Panc1 (cell line): ENCODE measurements around the gene EBLN2. TPM values are rescaled to one million over a fixed set of nuclear protein-coding genes. Genes with fewer than 3 reads are reported as not detected.
"Not testable (repeated sequence)": the region's sequence is repeated elsewhere in the genome, so short reads cannot be mapped to it uniquely, and the experiment has no call there.

ENCODE experiments used
- ATAC-seq: fragments of 200-7000 bp; cut with Tn5 transposase; 2 replicates; pipeline ENCODE4 v1.9.1; 2020; ENCODE audit warnings: mild to moderate bottlenecking, moderate library complexity
- BruUV-seq: library from RNA; stranded (reverse); fragments of 400-500 nt; replicated peaks from 2 replicates; lab custom pipeline; 2021; lab: Mats Ljungman, UMichigan
- CTCF ChIA-PET: fragments of 300-600 bp; sonication (Branson Sonifier 250); formaldehyde crosslinking; loops from one replicate; lab custom pipeline; 2022; ENCODE audit warnings: antibody characterized with exemption; lab: Charles Lee
- POLR2A ChIA-PET: fragments of 300-600 bp; sonication (Branson Sonifier 250); formaldehyde crosslinking; loops from one replicate; lab custom pipeline; 2022; ENCODE audit warnings: antibody characterized with exemption; lab: Charles Lee
- DNase-seq: peaks from one replicate; pipeline ENCODE4 v3.0.0-alpha.2; 2010; ENCODE audit warnings: low read depth, low spot score
- H3K27ac ChIP-seq: 2 replicates; pipeline ENCODE4 v1.5.1; 2011; ENCODE audit warnings: mild to moderate bottlenecking, low read length, inconsistent platforms
- H3K27me3 ChIP-seq: fragments of 200-500 bp; sonication (Bioruptor generic); 2 replicates; pipeline ENCODE4 v1.6.0; 2014; ENCODE audit warnings: low read length, inconsistent platforms; ENCODE audit not compliant: control insufficient read depth, insufficient read depth
- H3K36me3 ChIP-seq: fragments of 200-500 bp; sonication (Bioruptor generic); 2 replicates; pipeline ENCODE4 v1.5.1; 2014; ENCODE audit warnings: inconsistent platforms, mild to moderate bottlenecking, low read length, moderate library complexity; ENCODE audit not compliant: control insufficient read depth, insufficient read depth
- H3K4me1 ChIP-seq: 2 replicates; pipeline ENCODE4 v1.5.1; 2011; ENCODE audit warnings: inconsistent platforms, mild to moderate bottlenecking, low read length, moderate library complexity; ENCODE audit not compliant: control insufficient read depth, insufficient read depth
- H3K4me3 ChIP-seq, 2 experiments: 2 replicates each; pipeline ENCODE4 v1.5.1; 2011 to 2012; ENCODE audit warnings: low read depth in 2 of 2, low read length in 2 of 2, mild to moderate bottlenecking in 2 of 2, inconsistent platforms in 1 of 2, moderate library complexity in 1 of 2
- H3K9me3 ChIP-seq: fragments of 200-500 bp; sonication (Bioruptor generic); 2 replicates; pipeline ENCODE4 v1.5.1; 2014; ENCODE audit warnings: low read depth, mild to moderate bottlenecking, inconsistent platforms, low read length, moderate library complexity; ENCODE audit not compliant: control insufficient read depth, insufficient read depth
- CTCF ChIP-seq: fragments of 450-650 bp; IDR thresholded peaks from 2 replicates; pipeline ENCODE4 v1.5.1; 2017; ENCODE audit warnings: mild to moderate bottlenecking
- POLR2AphosphoS5 ChIP-seq: IDR thresholded peaks from 2 replicates; pipeline ENCODE4 v1.6.1; 2012; ENCODE audit warnings: mild to moderate bottlenecking, low read depth, low read length, moderate library complexity
- REST ChIP-seq, 2 experiments: IDR thresholded peaks; 2 replicates each; pipeline ENCODE4 v1.6.1; 2011 to 2012; ENCODE audit warnings: low read depth in 2 of 2, control low read depth in 1 of 2, low read length in 1 of 2, mild to moderate bottlenecking in 1 of 2, moderate library complexity in 1 of 2; ENCODE audit not compliant: insufficient read depth in 1 of 2
- SIN3A ChIP-seq: IDR thresholded peaks from 2 replicates; pipeline ENCODE4 v1.6.1; 2012; ENCODE audit warnings: low read depth, mild to moderate bottlenecking, low read length, moderate library complexity, borderline replicate concordance; ENCODE audit not compliant: insufficient read depth
- TCF7L2 ChIP-seq: IDR thresholded peaks from 2 replicates; pipeline ENCODE4 v1.6.1; 2011; ENCODE audit warnings: mild to moderate bottlenecking, low read depth, low read length, inconsistent platforms
- in situ Hi-C: cut with HindIII; loops from 2 replicates; pipeline ENCODE4 v1.10.0; 2016; ENCODE audit warnings: low sequenced_read_pairs, low pct_unique_long_range_greater_than_20kb
- intact Hi-C: fragments of 100-400 bp; cut with micrococcal nuclease; formaldehyde crosslinking; loops from one replicate; pipeline ENCODE4 v1.10.0; 2022; ENCODE audit not compliant: unreplicated experiment
- total RNA-seq: library from RNA; stranded (reverse); gene quantifications from one replicate; pipeline ENCODE4 v1.2.1, GENCODE V29; 2021; ENCODE audit not compliant: unreplicated experiment

EBLN2 gene
- total RNA-seq, 1 experiment from 2014 or later = 1.9 TPM

- ATAC-seq (no peak), DNase-seq (no peak)
- peaks cover 8% of the 10 kb centered on the region; the same call in 1 of the 2 replicates for H3K36me3 ChIP-seq
- H3K9me3 ChIP-seq = no peaks in the 10 kb centered on the region
- H3K27me3 ChIP-seq = no peaks in the 10 kb centered on the region
- TF ChIP-seq SIN3A = no peak
- no peaks in the 10 kb centered on the region; the same call in 1 of the 2 replicates for H3K4me1 ChIP-seq
- BruUV-seq = no TSS peak
- in situ Hi-C loops = no loop called here
- ChIA-PET POLR2A (interaction anchor here (0.6 kb wide), 1 partner anchor 121 kb away, joined by 6 read pairs; no protein-coding TSS in a partner anchor), CTCF (interaction anchor here (1.5 kb wide), 1 partner anchor 118 kb away, joined by 7 read pairs; no protein-coding TSS in a partner anchor)
- H3K4me3 ChIP-seq = no peak overlapping the region
- intact Hi-C loops = loop anchor here (5.0 kb wide), 1 partner anchor 119 kb away; no protein-coding TSS in a partner anchor
- H3K27ac ChIP-seq = no peak overlapping the region
Observed at GRCh38 chr3:73056845-73057150, 4.7 kb upstream of the EBLN2 start.

GRCh38 chr3:73060302-73060723, 1.1 kb upstream of the EBLN2 start:
- H3K27me3 ChIP-seq = no peaks in the 10 kb centered on the region
- ATAC-seq = no peak
- intact Hi-C loops (no loop called here), in situ Hi-C loops (no loop called here)
- no peak overlapping the region for H3K27ac ChIP-seq
- POLR2A ChIA-PET = no interaction called here
- no TSS peak for BruUV-seq
- no peaks in the 10 kb centered on the region; the same call in 1 of the 2 replicates for H3K4me1 ChIP-seq
- TF ChIP-seq SIN3A (no peak), CTCF (no peak), REST (IDR thresholded peaks at IDR 0.05; ENCODE audit: insufficient read depth in 1 of 2, low read depth in 2 of 2, low read length in 1 of 2) (no peak), TCF7L2 (no peak), POLR2AphosphoS5 (no peak)
- H3K9me3 ChIP-seq = no peaks in the 10 kb centered on the region
- CTCF ChIA-PET = no interaction called here
- H3K4me3 ChIP-seq = no peak overlapping the region
- DNase-seq = no peak
- peaks cover 26% of the 10 kb centered on the region for H3K36me3 ChIP-seq

GRCh38 chr3:73066243-73066642, 4.8 kb downstream of the EBLN2 start:
- intact Hi-C loops, H3K4me3 ChIP-seq, H3K27ac ChIP-seq, CTCF ChIA-PET, H3K4me1 ChIP-seq, DNase-seq, in situ Hi-C loops, H3K9me3 ChIP-seq, ATAC-seq, H3K27me3 ChIP-seq, BruUV-seq: not testable (repeated sequence)
- peaks cover 24% of the 10 kb centered on the region for H3K36me3 ChIP-seq
- POLR2A ChIA-PET = interaction anchor here (0.7 kb wide), 1 partner anchor 116 kb away, joined by 4 read pairs; no protein-coding TSS in a partner anchor
